CD4-positive, alpha-beta T cell (primary cell): ENCODE results near the gene DOCK6. TPM values are rescaled to one million over a fixed set of nuclear protein-coding genes. Genes with fewer than 3 reads are reported as not detected.

Experiments
- ATAC-seq: fragments of 200-7000 bp; cut with Tn5 transposase; one replicate; pipeline ENCODE4 v1.10.0; 2022; ENCODE audit warnings: mild to moderate bottlenecking; ENCODE audit not compliant: poor library complexity
- CTCF ChIA-PET: fragments of 350-600 bp; sonication (Branson Sonifier 250); formaldehyde crosslinking; loops from one replicate; lab custom pipeline; 2021; ENCODE audit warnings: antibody characterized with exemption, inconsistent platforms; lab: Charles Lee
- POLR2A ChIA-PET: fragments of 350-600 bp; sonication (Branson Sonifier 250); formaldehyde crosslinking; loops from one replicate; lab custom pipeline; 2021; ENCODE audit warnings: antibody characterized with exemption, inconsistent platforms; lab: Charles Lee
- DNase-seq, 14 experiments: peaks; one replicate each; pipeline ENCODE4 v3.0.0-alpha.2; 2013 to 2020; ENCODE audit warnings: mixed read lengths in 2 of 14
- H3K27ac ChIP-seq, 2 donors: one replicate each; pipeline versions ENCODE4 v1.5.1 to v1.7.0; 2013; ENCODE audit warnings: low read length in 2 of 2, low read depth in 1 of 2, mild to moderate bottlenecking in 1 of 2
- H3K27me3 ChIP-seq, 2 experiments: 1 replicate in 1 of 2; 2 replicates in 1 of 2; pipeline versions ENCODE4 v1.6.1 to v1.7.0; 2013; ENCODE audit warnings: low read length in 2 of 2, control low read depth in 1 of 2, mild to moderate bottlenecking in 1 of 2, moderate library complexity in 1 of 2; ENCODE audit not compliant: insufficient read depth in 2 of 2, control insufficient read depth in 1 of 2
- H3K36me3 ChIP-seq: one replicate; pipeline ENCODE4 v1.6.1; 2013; ENCODE audit warnings: low read length, control low read depth; ENCODE audit not compliant: insufficient read depth
- H3K4me1 ChIP-seq: one replicate; pipeline ENCODE4 v1.6.1; 2013; ENCODE audit warnings: low read length, control low read depth; ENCODE audit not compliant: insufficient read depth
- H3K4me3 ChIP-seq: one replicate; pipeline ENCODE4 v1.5.1; 2013; ENCODE audit warnings: mild to moderate bottlenecking, low read length, moderate library complexity
- H3K9me3 ChIP-seq, 2 experiments: 1 replicate in 1 of 2; 2 replicates in 1 of 2; pipeline versions ENCODE4 v1.6.1 to v1.7.0; 2013; ENCODE audit warnings: low read length in 2 of 2, mild to moderate bottlenecking in 2 of 2, control low read depth in 1 of 2, moderate library complexity in 1 of 2; ENCODE audit not compliant: control insufficient read depth in 1 of 2, insufficient read depth in 1 of 2
- H3K27ac Mint-ChIP-seq: one replicate; pipeline ENCODE4 v1.8.0; 2020; ENCODE audit warnings: mixed read lengths
- H3K27me3 Mint-ChIP-seq: one replicate; pipeline ENCODE4 v1.8.0; 2021; ENCODE audit warnings: mixed read lengths
- H3K36me3 Mint-ChIP-seq: one replicate; pipeline ENCODE4 v1.8.0; 2021; ENCODE audit warnings: low read depth, mixed read lengths
- H3K4me1 Mint-ChIP-seq: one replicate; pipeline ENCODE4 v1.8.0; 2021; ENCODE audit warnings: low read depth, mixed read lengths
- H3K4me3 Mint-ChIP-seq: one replicate; pipeline ENCODE4 v1.8.0; 2020; ENCODE audit warnings: mild to moderate bottlenecking, mixed read lengths
- H3K9me3 Mint-ChIP-seq: one replicate; pipeline ENCODE4 v1.8.0; 2020; ENCODE audit warnings: mixed read lengths
- CTCF ChIP-seq: fragments of 200-600 bp; IDR thresholded peaks from one replicate; pipeline ENCODE4 v1.8.0; 2022; ENCODE audit warnings: antibody characterized with exemption, mild to moderate bottlenecking
- intact Hi-C, 2 experiments: fragments of 100-400 bp; cut with DNase I in 1 of 2; cut with micrococcal nuclease in 1 of 2; formaldehyde crosslinking; loops; one replicate each; pipeline versions ENCODE4 v1.15.1 to v1.9.0; 2023 to 2025; cut with DNase I, micrococcal nuclease
- total RNA-seq, 174 experiments: library from RNA in 2 of 174; stranded (reverse) in 2 of 174; gene quantifications; one replicate each; pipeline ENCODE4 v1.2.3 and lab custom pipeline; 2021 to 2026

Gene DOCK6
- total RNA-seq, 2 experiments from 2014 or later = 0.14 to 0.38 TPM

- intact Hi-C loops = no loop called here
- H3K27me3 ChIP-seq = peaks cover 0 to 4% of the 10 kb centered on the region in 2 experiments
- no peaks in the 10 kb centered on the region for H3K4me1 ChIP-seq
- ATAC-seq (no peak), DNase-seq (no peak)
- Mint-ChIP-seq H3K36me3 (no peaks in the 10 kb centered on the region), H3K4me3 (no peak overlapping the region), H3K9me3 (no peaks in the 10 kb centered on the region), H3K4me1 (no peaks in the 10 kb centered on the region), H3K27me3 (peaks cover 11% of the 10 kb centered on the region), H3K27ac (no peak overlapping the region)
- no peaks in the 10 kb centered on the region for H3K9me3 ChIP-seq
- ChIA-PET POLR2A (no interaction called here), CTCF (no interaction called here)
- H3K27ac ChIP-seq = no peak overlapping the region
- H3K4me3 ChIP-seq = no peak overlapping the region
- no peaks in the 10 kb centered on the region for H3K36me3 ChIP-seq
- TF ChIP-seq CTCF = no peak
Measured at GRCh38 chr19:11300811-11301120, 38.4 kb upstream of the DOCK6 start.

- H3K4me1 ChIP-seq = no peaks in the 10 kb centered on the region
Measured at GRCh38 chr19:11299946-11300810, 37.9 kb upstream of the DOCK6 start.

GRCh38 chr19:11296264-11296663, 33.9 kb upstream of the DOCK6 start:
- no peak for ATAC-seq

More at GRCh38 chr19:11299946-11300810, 37.9 kb upstream of the DOCK6 start:
- peaks cover 0 to 4% of the 10 kb centered on the region in 2 experiments for H3K27me3 ChIP-seq
- H3K27me3 Mint-ChIP-seq = peaks cover 11% of the 10 kb centered on the region
- no peak for TF ChIP-seq CTCF
- ChIA-PET POLR2A (no interaction called here), CTCF (no interaction called here)
- no peak overlapping the region for H3K4me3 Mint-ChIP-seq
- DNase-seq (no peak), ATAC-seq (no peak)
- no peaks in the 10 kb centered on the region for H3K36me3 Mint-ChIP-seq
- no peaks in the 10 kb centered on the region for H3K4me1 Mint-ChIP-seq
- H3K9me3 ChIP-seq = no peaks in the 10 kb centered on the region
- H3K9me3 Mint-ChIP-seq = no peaks in the 10 kb centered on the region
- no peak overlapping the region for H3K4me3 ChIP-seq
- intact Hi-C loops = no loop called here
- H3K27ac ChIP-seq = no peak overlapping the region
- H3K27ac Mint-ChIP-seq = no peak overlapping the region
- H3K36me3 ChIP-seq = no peaks in the 10 kb centered on the region

More at GRCh38 chr19:11296264-11296663, 33.9 kb upstream of the DOCK6 start:
- intact Hi-C loops = no loop called here
- Mint-ChIP-seq H3K36me3 (no peaks in the 10 kb centered on the region), H3K27me3 (peaks cover 33% of the 10 kb centered on the region), H3K27ac (no peak overlapping the region), H3K4me1 (peaks cover 9% of the 10 kb centered on the region), H3K4me3 (no peak overlapping the region), H3K9me3 (no peaks in the 10 kb centered on the region)
- H3K36me3 ChIP-seq = no peaks in the 10 kb centered on the region
- DNase-seq = no peak
- TF ChIP-seq CTCF = no peak
- H3K9me3 ChIP-seq = no peaks in the 10 kb centered on the region
- ChIA-PET CTCF (interaction anchor here (1.2 kb wide), 1 partner anchor 186 kb away, joined by 3 read pairs; no protein-coding TSS in a partner anchor), POLR2A (no interaction called here)
- H3K27me3 ChIP-seq = peaks cover 10 to 14% of the 10 kb centered on the region in 2 experiments
- H3K4me1 ChIP-seq = peaks cover 11% of the 10 kb centered on the region
- no peak overlapping the region for H3K4me3 ChIP-seq
- H3K27ac ChIP-seq = no peak overlapping the region
